Subcutaneous abdominal adipose tissue (tissue), 5 donors: ENCODE measurements around the gene ADAMTS17.
A peak's percentile ranks its signal among the peaks of the same experiment; 100 is the strongest.
"Not testable (repeated sequence)": the region's sequence is repeated elsewhere in the genome, so short reads cannot be mapped to it uniquely, and the experiment has no call there.

Source experiments
- H3K27ac ChIP-seq: one replicate; pipeline ENCODE4 v1.7.0; 2013; ENCODE audit warnings: low read depth, mild to moderate bottlenecking, inconsistent platforms, low read length, moderate library complexity
- H3K27me3 ChIP-seq, 5 donors: one replicate each; pipeline ENCODE4 v1.7.0; 2013; ENCODE audit warnings: low read length in 5 of 5, inconsistent platforms in 1 of 5; ENCODE audit not compliant: control insufficient read depth in 5 of 5, insufficient read depth in 4 of 5
- H3K36me3 ChIP-seq, 5 donors: one replicate each; pipeline ENCODE4 v1.7.0; 2013; ENCODE audit warnings: low read length in 5 of 5; ENCODE audit not compliant: control insufficient read depth in 5 of 5, insufficient read depth in 5 of 5
- H3K4me1 ChIP-seq, 5 donors: one replicate each; pipeline ENCODE4 v1.7.0; 2013; ENCODE audit warnings: low read length in 5 of 5, mild to moderate bottlenecking in 3 of 5, moderate library complexity in 1 of 5; ENCODE audit not compliant: control insufficient read depth in 5 of 5, insufficient read depth in 5 of 5
- H3K4me3 ChIP-seq, 5 donors: one replicate each; pipeline ENCODE4 v1.7.0; 2013; ENCODE audit warnings: low read length in 5 of 5, low read depth in 1 of 5
- H3K9ac ChIP-seq, 5 donors: one replicate each; pipeline ENCODE4 v1.7.0; 2013; ENCODE audit warnings: low read length in 5 of 5, mild to moderate bottlenecking in 4 of 5, moderate library complexity in 3 of 5
- H3K9me3 ChIP-seq, 5 donors: one replicate each; pipeline ENCODE4 v1.7.0; 2013; ENCODE audit warnings: low read length in 5 of 5; ENCODE audit not compliant: control insufficient read depth in 5 of 5
- donor health status: healthy.
- donor health status: healthy.
- donor health status: healthy.
- donor health status: healthy.
- donor health status: healthy.

Gene ADAMTS17

GRCh38 chr15:99985878-99986277 is 355.9 kb downstream of the ADAMTS17 start:
- Histone ChIP-seq H3K9me3 (peaks cover 0 to 6% (median 0%) of the 10 kb centered on the region in 5 donors), H3K4me3 (no peak overlapping the region), H3K27ac (no peak overlapping the region), H3K27me3 (peaks cover 0 to 4% (median 0%) of the 10 kb centered on the region in 5 donors), H3K36me3 (no peaks in the 10 kb centered on the region), H3K4me1 (peaks cover 0 to 21% (median 0%) of the 10 kb centered on the region in 5 donors), H3K9ac (no peak overlapping the region)

- H3K9ac ChIP-seq: no peak overlapping the region
- H3K4me3 ChIP-seq: no peak overlapping the region
- no peaks in the 10 kb centered on the region for H3K36me3 ChIP-seq
- H3K27me3 ChIP-seq: peaks cover 0 to 4% (median 0%) of the 10 kb centered on the region in 5 donors
- no peak overlapping the region for H3K27ac ChIP-seq
- H3K9me3 ChIP-seq: peaks cover 0 to 6% (median 0%) of the 10 kb centered on the region in 5 donors
- H3K4me1 ChIP-seq: peaks cover 0 to 21% (median 0%) of the 10 kb centered on the region in 5 donors
Measured at GRCh38 chr15:99984491-99985243, 357.1 kb downstream of the ADAMTS17 start.

- Histone ChIP-seq H3K4me3 (peak overlapping the region in 1 of 5 donors; percentile 9), H3K36me3 (no peaks in the 10 kb centered on the region), H3K27me3 (peaks cover 0 to 4% (median 0%) of the 10 kb centered on the region in 5 donors), H3K4me1 (peaks cover 0 to 21% (median 0%) of the 10 kb centered on the region in 5 donors), H3K9ac (peak overlapping the region in 1 of 5 donors; percentile 38), H3K27ac (peak overlapping the region; percentile 16), H3K9me3 (peaks cover 0 to 6% (median 0%) of the 10 kb centered on the region in 5 donors)
Measured at GRCh38 chr15:99983886-99984286, 357.9 kb downstream of the ADAMTS17 start.

DNA sequence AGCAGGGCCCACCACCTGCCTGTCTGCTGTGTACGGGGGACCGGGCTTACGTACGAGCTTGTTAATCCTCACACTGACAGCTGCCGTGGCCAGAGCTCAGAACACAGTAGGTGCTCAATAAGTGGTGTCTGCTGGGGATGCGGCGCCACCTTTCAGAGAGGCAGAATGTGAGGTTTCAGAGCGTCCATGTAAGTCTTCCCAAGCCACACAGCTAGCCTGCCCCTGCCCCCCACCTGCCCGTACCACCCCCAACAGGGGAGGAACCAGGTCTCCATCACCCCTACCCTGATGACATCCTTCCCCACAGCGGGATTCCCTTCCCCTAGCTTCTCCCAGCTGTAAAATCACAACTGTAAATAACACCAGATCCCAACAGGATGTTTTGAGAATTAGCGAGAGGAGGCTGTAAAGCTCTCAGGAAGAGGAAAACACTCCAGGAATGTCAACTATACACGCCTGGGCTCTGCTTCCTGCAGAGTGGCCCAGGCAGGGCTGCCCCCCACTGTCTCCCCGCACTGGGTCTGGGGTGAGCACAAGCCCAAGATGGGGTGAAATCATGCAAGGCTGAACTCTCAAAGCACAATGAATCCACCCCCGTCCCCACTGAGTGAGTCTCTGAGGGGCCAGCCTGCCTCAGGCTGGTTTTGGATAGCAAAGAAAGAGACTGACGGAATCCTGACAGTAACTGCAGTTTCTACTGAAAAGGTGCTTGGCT is 358.4 kb downstream of the ADAMTS17 start:
- Histone ChIP-seq H3K9ac (peak overlapping the region in 1 of 5 donors; percentile 38), H3K4me1 (peaks cover 0 to 21% (median 0%) of the 10 kb centered on the region in 5 donors), H3K4me3 (peak overlapping the region in 1 of 5 donors; percentile 9), H3K27ac (peak overlapping the region; percentile 16), H3K9me3 (peaks cover 0 to 2% (median 0%) of the 10 kb centered on the region in 5 donors), H3K36me3 (no peaks in the 10 kb centered on the region), H3K27me3 (peaks cover 0 to 4% (median 0%) of the 10 kb centered on the region in 5 donors)

DNA sequence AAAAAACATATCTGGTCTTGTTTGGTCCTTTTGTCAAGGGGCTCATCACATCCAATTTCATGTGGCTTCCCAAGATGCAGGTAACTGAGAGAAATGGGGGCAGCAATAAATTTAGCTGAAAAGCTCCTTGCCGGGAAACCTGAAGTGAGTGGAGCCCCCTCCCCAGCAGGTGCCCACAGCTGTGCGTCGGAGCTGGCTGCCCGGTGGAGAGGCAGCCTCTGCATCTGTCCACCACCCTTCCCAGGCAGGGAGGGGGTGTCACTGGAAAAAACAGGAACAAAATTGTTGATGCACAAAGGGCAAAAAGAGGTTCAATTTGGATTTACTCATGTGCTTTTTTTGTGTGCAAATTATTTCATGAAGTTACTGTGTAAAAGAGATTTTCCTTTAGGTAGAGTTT is 359.1 kb downstream of the ADAMTS17 start:
- Histone ChIP-seq H3K27ac (no peak overlapping the region), H3K36me3 (no peaks in the 10 kb centered on the region), H3K9me3 (no peaks in the 10 kb centered on the region), H3K9ac (no peak overlapping the region), H3K4me1 (peaks cover 0 to 21% (median 0%) of the 10 kb centered on the region in 5 donors), H3K27me3 (peaks cover 0 to 4% (median 0%) of the 10 kb centered on the region in 5 donors), H3K4me3 (no peak overlapping the region)

- H3K27me3 ChIP-seq: peaks cover 0 to 4% (median 0%) of the 10 kb centered on the region in 5 donors
- no peaks in the 10 kb centered on the region for H3K36me3 ChIP-seq
- no peak overlapping the region for H3K9ac ChIP-seq
- no peak overlapping the region for H3K27ac ChIP-seq
- no peak overlapping the region for H3K4me3 ChIP-seq
- peaks cover 0 to 21% (median 0%) of the 10 kb centered on the region in 5 donors for H3K4me1 ChIP-seq
- no peaks in the 10 kb centered on the region for H3K9me3 ChIP-seq
Measured at GRCh38 chr15:99981839-99982658, 359.7 kb downstream of the ADAMTS17 start.

- Histone ChIP-seq H3K36me3 (no peaks in the 10 kb centered on the region), H3K9ac (no peak overlapping the region), H3K9me3 (no peaks in the 10 kb centered on the region), H3K4me3 (no peak overlapping the region), H3K4me1 (peaks cover 0 to 21% (median 0%) of the 10 kb centered on the region in 5 donors), H3K27me3 (peaks cover 0 to 4% (median 0%) of the 10 kb centered on the region in 5 donors), H3K27ac (no peak overlapping the region)
Measured at GRCh38 chr15:99981191-99981647, 360.6 kb downstream of the ADAMTS17 start.

DNA sequence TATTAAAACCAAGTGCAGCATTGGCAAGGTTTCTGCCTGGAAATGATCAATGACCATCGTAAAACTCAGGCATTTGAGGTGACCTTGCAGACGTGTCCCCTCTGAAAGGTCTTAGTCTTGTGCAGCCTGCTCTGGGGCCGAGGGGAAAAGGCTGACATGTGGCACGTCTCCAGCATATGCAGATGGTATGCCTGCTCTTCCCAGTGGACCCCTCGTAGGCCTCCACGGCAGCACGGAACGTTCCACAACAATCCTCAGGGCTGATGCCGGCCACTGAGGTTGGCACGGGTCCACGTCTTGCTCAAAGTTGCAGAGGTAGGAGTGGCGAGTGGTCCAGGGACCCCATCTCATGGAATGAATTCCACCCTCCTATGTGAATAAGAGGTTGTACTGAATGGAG is 361.0 kb downstream of the ADAMTS17 start:
- Histone ChIP-seq H3K36me3 (no peaks in the 10 kb centered on the region), H3K27me3 (peaks cover 0 to 4% (median 0%) of the 10 kb centered on the region in 5 donors), H3K9ac (no peak overlapping the region), H3K4me1 (peaks cover 0 to 21% (median 0%) of the 10 kb centered on the region in 5 donors), H3K9me3 (no peaks in the 10 kb centered on the region), H3K4me3 (no peak overlapping the region), H3K27ac (no peak overlapping the region)

GRCh38 chr15:99979886-99980285 is 361.9 kb downstream of the ADAMTS17 start:
- H3K9ac ChIP-seq, H3K36me3 ChIP-seq, H3K9me3 ChIP-seq, H3K27me3 ChIP-seq, H3K27ac ChIP-seq, H3K4me3 ChIP-seq: not testable (repeated sequence)
- H3K4me1 ChIP-seq: peaks cover 0 to 21% (median 0%) of the 10 kb centered on the region in 5 donors
